Measurements from ENCODE around the gene SH3RF2.

DNA sequence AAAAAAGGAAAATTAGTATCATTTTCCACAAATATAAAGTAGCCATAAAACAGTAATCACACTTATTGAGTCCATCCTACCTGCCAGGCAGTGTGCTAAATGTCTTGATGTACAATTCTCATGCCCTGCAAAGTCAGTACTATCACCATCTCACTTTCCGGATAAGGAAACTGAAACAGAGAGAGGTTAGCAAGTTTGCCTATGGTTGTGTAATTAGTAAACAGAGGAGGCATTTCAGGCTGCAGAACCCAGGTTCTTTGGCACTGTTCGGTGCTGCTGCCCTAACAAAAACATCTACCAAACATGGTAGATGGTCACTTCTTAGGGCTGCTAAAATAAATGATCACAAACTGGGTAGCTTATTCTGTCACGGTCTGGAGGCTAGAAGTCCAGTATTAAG, 146.4 kb downstream of the SH3RF2 start:
- no peak for TF ChIP-seq EZH2 (IDR thresholded peaks at IDR 0.05; ENCODE audit: borderline replicate concordance, low read length)
- TF ChIP-seq, protein P1, sequence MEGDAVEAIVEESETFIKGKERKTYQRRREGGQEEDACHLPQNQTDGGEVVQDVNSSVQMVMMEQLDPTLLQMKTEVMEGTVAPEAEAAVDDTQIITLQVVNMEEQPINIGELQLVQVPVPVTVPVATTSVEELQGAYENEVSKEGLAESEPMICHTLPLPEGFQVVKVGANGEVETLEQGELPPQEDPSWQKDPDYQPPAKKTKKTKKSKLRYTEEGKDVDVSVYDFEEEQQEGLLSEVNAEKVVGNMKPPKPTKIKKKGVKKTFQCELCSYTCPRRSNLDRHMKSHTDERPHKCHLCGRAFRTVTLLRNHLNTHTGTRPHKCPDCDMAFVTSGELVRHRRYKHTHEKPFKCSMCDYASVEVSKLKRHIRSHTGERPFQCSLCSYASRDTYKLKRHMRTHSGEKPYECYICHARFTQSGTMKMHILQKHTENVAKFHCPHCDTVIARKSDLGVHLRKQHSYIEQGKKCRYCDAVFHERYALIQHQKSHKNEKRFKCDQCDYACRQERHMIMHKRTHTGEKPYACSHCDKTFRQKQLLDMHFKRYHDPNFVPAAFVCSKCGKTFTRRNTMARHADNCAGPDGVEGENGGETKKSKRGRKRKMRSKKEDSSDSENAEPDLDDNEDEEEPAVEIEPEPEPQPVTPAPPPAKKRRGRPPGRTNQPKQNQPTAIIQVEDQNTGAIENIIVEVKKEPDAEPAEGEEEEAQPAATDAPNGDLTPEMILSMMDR (IDR thresholded peaks at IDR 0.05; ENCODE audit: low read length) = no peak

All from OCI-LY1 (cell line).